Nephron (organoid): ENCODE results near the gene TRIM41.
A peak's percentile ranks its signal among the peaks of the same experiment; 100 is the strongest.

Experiments used
- H3K27ac Mint-ChIP-seq, 3 experiments: 2 replicates each; pipeline ENCODE4 v1.8.0; 2020; ENCODE audit warnings: mixed read lengths in 3 of 3, mild to moderate bottlenecking in 2 of 3, moderate library complexity in 1 of 3
- H3K27me3 Mint-ChIP-seq: 2 replicates; pipeline ENCODE4 v1.8.0; 2021; ENCODE audit warnings: low read depth, mild to moderate bottlenecking, moderate library complexity, mixed read lengths
- H3K36me3 Mint-ChIP-seq: 2 replicates; pipeline ENCODE4 v1.8.0; 2020; ENCODE audit warnings: low read depth, mixed read lengths
- H3K4me1 Mint-ChIP-seq: 2 replicates; pipeline ENCODE4 v1.8.0; 2020; ENCODE audit warnings: mixed read lengths
- H3K4me3 Mint-ChIP-seq, 3 experiments: 2 replicates each; pipeline ENCODE4 v1.8.0; 2020; ENCODE audit warnings: mild to moderate bottlenecking in 3 of 3, mixed read lengths in 3 of 3, moderate library complexity in 2 of 3
- H3K9me3 Mint-ChIP-seq: 2 replicates; pipeline ENCODE4 v1.8.0; 2020; ENCODE audit warnings: mixed read lengths
- TF ChIP-seq, protein P1 (sequence below), 3 experiments: fragments of 200-600 bp; sonication (generic); IDR thresholded peaks; one replicate each; pipeline ENCODE4 v1.5.0; 2021; ENCODE audit warnings: antibody characterized with exemption in 3 of 3; ENCODE audit not compliant: unreplicated experiment in 3 of 3

TRIM41 gene

GRCh38 chr5:181239062-181239663 is 16.1 kb downstream of the TRIM41 start:
- peaks cover 75% of the 10 kb centered on the region for H3K36me3 Mint-ChIP-seq
- H3K9me3 Mint-ChIP-seq: no peaks in the 10 kb centered on the region
- peaks cover 46% of the 10 kb centered on the region for H3K4me1 Mint-ChIP-seq
- TF ChIP-seq, protein P1, sequence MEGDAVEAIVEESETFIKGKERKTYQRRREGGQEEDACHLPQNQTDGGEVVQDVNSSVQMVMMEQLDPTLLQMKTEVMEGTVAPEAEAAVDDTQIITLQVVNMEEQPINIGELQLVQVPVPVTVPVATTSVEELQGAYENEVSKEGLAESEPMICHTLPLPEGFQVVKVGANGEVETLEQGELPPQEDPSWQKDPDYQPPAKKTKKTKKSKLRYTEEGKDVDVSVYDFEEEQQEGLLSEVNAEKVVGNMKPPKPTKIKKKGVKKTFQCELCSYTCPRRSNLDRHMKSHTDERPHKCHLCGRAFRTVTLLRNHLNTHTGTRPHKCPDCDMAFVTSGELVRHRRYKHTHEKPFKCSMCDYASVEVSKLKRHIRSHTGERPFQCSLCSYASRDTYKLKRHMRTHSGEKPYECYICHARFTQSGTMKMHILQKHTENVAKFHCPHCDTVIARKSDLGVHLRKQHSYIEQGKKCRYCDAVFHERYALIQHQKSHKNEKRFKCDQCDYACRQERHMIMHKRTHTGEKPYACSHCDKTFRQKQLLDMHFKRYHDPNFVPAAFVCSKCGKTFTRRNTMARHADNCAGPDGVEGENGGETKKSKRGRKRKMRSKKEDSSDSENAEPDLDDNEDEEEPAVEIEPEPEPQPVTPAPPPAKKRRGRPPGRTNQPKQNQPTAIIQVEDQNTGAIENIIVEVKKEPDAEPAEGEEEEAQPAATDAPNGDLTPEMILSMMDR (IDR thresholded peaks at IDR 0.05; ENCODE audit: unreplicated experiment in 3 of 3): no peak
- no peaks in the 10 kb centered on the region for H3K27me3 Mint-ChIP-seq
- H3K4me3 Mint-ChIP-seq: peak overlapping the region; percentile 56 to 79 (median 67)
- peak overlapping the region; percentile 29 to 72 (median 61) for H3K27ac Mint-ChIP-seq

- Mint-ChIP-seq H3K27me3 (no peaks in the 10 kb centered on the region), H3K27ac (peak overlapping the region; percentile 99 to 100 (median 99)), H3K36me3 (peaks cover 57% of the 10 kb centered on the region), H3K9me3 (no peaks in the 10 kb centered on the region), H3K4me1 (peaks cover 51% of the 10 kb centered on the region), H3K4me3 (peak overlapping the region; percentile 95 to 98 (median 96))
- TF ChIP-seq, protein P1 (IDR thresholded peaks at IDR 0.05; ENCODE audit: unreplicated experiment in 3 of 3): no peak
Measured at GRCh38 chr5:181241393-181241975, 18.4 kb downstream of the TRIM41 start.

DNA sequence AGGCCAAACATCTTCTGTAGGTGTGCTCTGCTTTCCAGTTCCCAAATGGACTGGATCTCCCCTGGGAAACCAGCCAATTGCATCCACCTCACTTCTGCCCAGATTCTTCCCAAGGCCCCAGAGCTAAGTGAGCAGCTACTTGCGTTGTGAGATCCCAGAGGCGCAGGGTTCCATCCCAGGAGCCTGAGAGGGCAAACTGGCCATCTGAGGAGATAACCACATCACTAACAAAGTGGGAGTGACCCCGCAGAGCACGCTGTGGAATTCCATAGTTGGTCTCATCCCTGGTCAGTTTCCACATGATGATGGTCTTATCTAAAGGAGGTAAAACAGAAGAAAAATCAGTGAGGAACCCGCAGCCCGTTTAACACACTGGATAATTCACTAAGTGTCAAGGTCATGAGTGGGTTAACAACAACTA is 19.0 kb downstream of the TRIM41 start:
- peaks cover 52% of the 10 kb centered on the region for H3K4me1 Mint-ChIP-seq
- TF ChIP-seq, protein P1 (IDR thresholded peaks at IDR 0.05; ENCODE audit: unreplicated experiment in 3 of 3): no peak
- peaks cover 51% of the 10 kb centered on the region for H3K36me3 Mint-ChIP-seq
- peak overlapping the region; percentile 99 to 100 (median 99) for H3K27ac Mint-ChIP-seq
- H3K4me3 Mint-ChIP-seq: peak overlapping the region; percentile 95 to 98 (median 96)
- H3K9me3 Mint-ChIP-seq: no peaks in the 10 kb centered on the region
- no peaks in the 10 kb centered on the region for H3K27me3 Mint-ChIP-seq

DNA sequence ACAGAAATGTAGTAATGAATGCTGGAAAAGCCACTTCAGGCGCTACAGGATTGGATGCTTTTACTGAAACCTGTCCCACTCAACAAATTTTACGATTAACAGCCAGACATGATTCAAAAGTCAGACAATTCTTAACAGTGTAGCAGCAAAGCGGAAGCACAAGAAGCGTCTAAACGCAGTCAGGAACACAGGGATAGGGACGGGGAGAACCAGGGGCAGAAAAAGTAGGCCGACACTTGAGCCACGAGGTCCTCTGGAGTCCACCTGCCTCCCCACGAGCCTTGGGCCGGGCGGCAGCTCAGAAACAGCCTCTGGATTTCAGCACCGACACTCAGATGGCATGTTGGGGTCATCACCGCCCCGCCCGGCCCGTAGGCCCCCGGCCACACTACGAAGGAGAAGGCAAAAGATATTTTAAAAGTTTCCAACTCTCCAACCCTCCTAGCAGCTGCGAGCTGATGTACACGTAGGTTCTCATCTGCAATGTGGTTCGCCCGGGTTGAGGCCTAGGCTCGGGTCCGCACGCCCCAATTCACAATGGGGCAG is 20.0 kb downstream of the TRIM41 start:
- TF ChIP-seq, protein P1 (IDR thresholded peaks at IDR 0.05; ENCODE audit: unreplicated experiment in 3 of 3): no peak
- H3K4me1 Mint-ChIP-seq: peaks cover 53% of the 10 kb centered on the region
- peak overlapping the region; percentile 95 to 98 (median 96) for H3K4me3 Mint-ChIP-seq
- no peaks in the 10 kb centered on the region for H3K27me3 Mint-ChIP-seq
- H3K27ac Mint-ChIP-seq: peak overlapping the region; percentile 99 to 100 (median 99)
- H3K9me3 Mint-ChIP-seq: no peaks in the 10 kb centered on the region
- H3K36me3 Mint-ChIP-seq: peaks cover 41% of the 10 kb centered on the region

- Mint-ChIP-seq H3K27me3 (no peaks in the 10 kb centered on the region), H3K4me3 (peak within 1 kb of the TSS; percentile 95 to 98 (median 96)), H3K27ac (peak within 1 kb of the TSS; percentile 99 to 100 (median 99)), H3K4me1 (peaks cover 57% of the 10 kb centered on the region), H3K9me3 (no peaks in the 10 kb centered on the region), H3K36me3 (peaks cover 34% of the 10 kb centered on the region)
- TF ChIP-seq, protein P1 (IDR thresholded peaks at IDR 0.05; ENCODE audit: unreplicated experiment in 3 of 3): no peak
Measured at GRCh38 chr5:181243564-181244343, 20.7 kb downstream of the TRIM41 start, which contains the start of gene RACK1. Gene RACK1 (minus strand): TSS chr5:181243906. CDS start chr5:181243800, 106 bp downstream.
